Stimulated activated naive CD8-positive, alpha-beta T cell treated with anti-CD3 and anti-CD28 coated beads, Interleukin-15, Interleukin-2, amounts not matched to agents 100 ng/mL and 50 ng/mL, for 24 hours (primary cell): Measurements from ENCODE around the gene COL5A1.

Experiments used
- H3K27ac Mint-ChIP-seq: one replicate; pipeline ENCODE4 v1.8.0; 2021; ENCODE audit warnings: mild to moderate bottlenecking, mixed read lengths
- H3K27me3 Mint-ChIP-seq: one replicate; pipeline ENCODE4 v1.8.0; 2021; ENCODE audit warnings: mixed read lengths
- H3K36me3 Mint-ChIP-seq: one replicate; pipeline ENCODE4 v1.8.0; 2021; ENCODE audit warnings: low read depth, mixed read lengths
- H3K4me1 Mint-ChIP-seq: one replicate; pipeline ENCODE4 v1.8.0; 2021; ENCODE audit warnings: low read depth, mixed read lengths
- H3K4me3 Mint-ChIP-seq: one replicate; pipeline ENCODE4 v1.8.0; 2021; ENCODE audit warnings: mild to moderate bottlenecking, mixed read lengths
- H3K9me3 Mint-ChIP-seq: one replicate; pipeline ENCODE4 v1.8.0; 2021; ENCODE audit warnings: mixed read lengths

Gene COL5A1

GRCh38 chr9:134880484-134881312 lies 239.1 kb downstream of the COL5A1 start, which contains the start of gene FCN2:
TSS of gene FCN2 (plus strand) at chr9:134880810. CDS start at chr9:134880822, 12 bp downstream.
- Mint-ChIP-seq H3K4me1 (no peaks in the 10 kb centered on the region), H3K36me3 (no peaks in the 10 kb centered on the region), H3K9me3 (no peaks in the 10 kb centered on the region), H3K27ac (no peak within 1 kb of the TSS), H3K4me3 (no peak within 1 kb of the TSS), H3K27me3 (no peaks in the 10 kb centered on the region)

- no peak overlapping the region for H3K27ac Mint-ChIP-seq
- no peaks in the 10 kb centered on the region for H3K4me1 Mint-ChIP-seq
- no peaks in the 10 kb centered on the region for H3K36me3 Mint-ChIP-seq
- no peaks in the 10 kb centered on the region for H3K9me3 Mint-ChIP-seq
- H3K4me3 Mint-ChIP-seq = no peak overlapping the region
- H3K27me3 Mint-ChIP-seq = peaks cover 2% of the 10 kb centered on the region
Measured at GRCh38 chr9:134881313-134881670, 239.7 kb downstream of the COL5A1 start.

- H3K4me1 Mint-ChIP-seq = no peaks in the 10 kb centered on the region
- H3K27me3 Mint-ChIP-seq = peaks cover 12% of the 10 kb centered on the region
- no peak overlapping the region for H3K4me3 Mint-ChIP-seq
- H3K36me3 Mint-ChIP-seq = no peaks in the 10 kb centered on the region
- no peaks in the 10 kb centered on the region for H3K9me3 Mint-ChIP-seq
- H3K27ac Mint-ChIP-seq = no peak overlapping the region
Measured at GRCh38 chr9:134882204-134882785, 240.7 kb downstream of the COL5A1 start.

DNA sequence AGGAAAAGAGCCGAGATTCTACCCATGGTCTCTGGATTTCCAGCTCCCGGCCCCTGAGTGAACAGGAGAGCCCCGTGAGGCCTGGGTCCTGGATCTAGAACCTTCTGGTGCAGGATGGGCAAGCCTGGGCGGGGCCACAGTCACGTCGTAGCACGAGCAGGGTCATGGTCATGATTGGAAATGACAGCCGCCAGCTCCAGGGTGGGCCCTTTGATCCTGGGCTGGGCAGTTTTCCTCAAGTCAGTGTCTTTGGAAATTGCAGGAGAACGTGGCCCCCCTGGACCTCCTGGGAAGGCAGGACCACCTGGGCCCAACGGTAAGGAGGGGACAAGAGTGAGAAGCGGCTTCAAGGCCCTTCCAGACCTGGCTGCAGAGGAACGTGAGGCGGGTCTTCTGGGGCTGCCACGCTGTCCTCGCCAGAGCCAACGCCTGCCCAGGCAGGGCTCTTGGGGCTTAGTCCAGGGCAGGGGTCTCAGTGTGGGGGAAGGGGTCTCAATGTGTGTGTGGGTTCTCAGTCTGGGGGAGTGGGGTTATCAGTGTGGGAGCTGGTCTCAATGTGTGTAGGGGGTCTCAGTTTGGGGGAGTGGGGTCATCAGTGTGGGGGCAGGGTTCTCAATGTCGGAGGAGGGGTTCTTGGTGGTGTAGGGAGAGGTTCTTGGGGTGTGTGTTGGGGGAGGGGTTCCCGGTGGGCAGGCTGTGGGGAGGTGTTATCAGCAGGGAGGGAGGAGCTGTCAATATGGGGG lies 241.6 kb downstream of the COL5A1 start:
- Mint-ChIP-seq H3K36me3 (no peaks in the 10 kb centered on the region), H3K4me1 (no peaks in the 10 kb centered on the region), H3K9me3 (no peaks in the 10 kb centered on the region), H3K27ac (no peak overlapping the region), H3K27me3 (peaks cover 12% of the 10 kb centered on the region), H3K4me3 (no peak overlapping the region)

- no peak overlapping the region for H3K27ac Mint-ChIP-seq
- H3K27me3 Mint-ChIP-seq = peaks cover 12% of the 10 kb centered on the region
- no peaks in the 10 kb centered on the region for H3K9me3 Mint-ChIP-seq
- no peaks in the 10 kb centered on the region for H3K4me1 Mint-ChIP-seq
- no peak overlapping the region for H3K4me3 Mint-ChIP-seq
- no peaks in the 10 kb centered on the region for H3K36me3 Mint-ChIP-seq
Measured at GRCh38 chr9:134884492-134884891, 242.9 kb downstream of the COL5A1 start.

GRCh38 chr9:134885001-134885678 lies 243.5 kb downstream of the COL5A1 start:
- H3K4me1 Mint-ChIP-seq = no peaks in the 10 kb centered on the region
- H3K9me3 Mint-ChIP-seq = no peaks in the 10 kb centered on the region
- H3K4me3 Mint-ChIP-seq = no peak overlapping the region
- H3K27ac Mint-ChIP-seq = no peak overlapping the region
- H3K27me3 Mint-ChIP-seq = peaks cover 12% of the 10 kb centered on the region
- H3K36me3 Mint-ChIP-seq = no peaks in the 10 kb centered on the region

DNA sequence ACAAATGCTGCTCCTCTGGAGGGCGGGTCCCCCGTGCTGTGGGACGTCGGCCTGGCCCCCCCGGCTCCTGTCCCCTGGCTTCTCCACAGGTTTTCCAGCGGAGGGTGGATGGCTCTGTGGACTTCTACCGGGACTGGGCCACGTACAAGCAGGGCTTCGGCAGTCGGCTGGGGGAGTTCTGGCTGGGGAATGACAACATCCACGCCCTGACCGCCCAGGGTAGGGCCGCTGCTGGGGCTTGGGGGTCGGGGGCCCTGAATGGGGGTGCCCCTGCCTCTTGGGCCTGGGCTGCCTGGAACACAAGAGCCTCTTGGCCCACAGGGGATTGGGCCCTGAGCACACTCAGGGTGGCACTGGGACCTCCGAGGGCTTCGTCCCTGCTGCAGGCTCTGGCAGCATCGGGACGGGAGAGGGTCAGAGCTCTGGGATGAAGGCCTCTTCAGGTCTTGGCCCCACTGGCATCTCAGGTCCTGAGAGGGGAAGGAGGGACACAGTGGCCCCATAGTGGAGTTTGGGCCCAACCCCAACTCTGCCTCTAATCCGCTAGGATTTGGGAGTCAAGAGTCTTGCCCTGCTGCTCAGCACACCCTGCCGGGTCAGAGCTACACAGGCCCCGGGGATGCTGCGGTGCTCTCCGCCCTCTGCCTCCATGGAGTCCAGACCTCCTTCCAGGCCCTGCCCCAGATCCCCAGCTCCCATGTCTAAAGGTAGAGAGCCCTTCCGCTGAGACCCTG lies 244.2 kb downstream of the COL5A1 start:
- H3K9me3 Mint-ChIP-seq = no peaks in the 10 kb centered on the region
- no peak overlapping the region for H3K4me3 Mint-ChIP-seq
- H3K4me1 Mint-ChIP-seq = no peaks in the 10 kb centered on the region
- no peaks in the 10 kb centered on the region for H3K36me3 Mint-ChIP-seq
- H3K27ac Mint-ChIP-seq = no peak overlapping the region
- H3K27me3 Mint-ChIP-seq = peaks cover 12% of the 10 kb centered on the region

DNA sequence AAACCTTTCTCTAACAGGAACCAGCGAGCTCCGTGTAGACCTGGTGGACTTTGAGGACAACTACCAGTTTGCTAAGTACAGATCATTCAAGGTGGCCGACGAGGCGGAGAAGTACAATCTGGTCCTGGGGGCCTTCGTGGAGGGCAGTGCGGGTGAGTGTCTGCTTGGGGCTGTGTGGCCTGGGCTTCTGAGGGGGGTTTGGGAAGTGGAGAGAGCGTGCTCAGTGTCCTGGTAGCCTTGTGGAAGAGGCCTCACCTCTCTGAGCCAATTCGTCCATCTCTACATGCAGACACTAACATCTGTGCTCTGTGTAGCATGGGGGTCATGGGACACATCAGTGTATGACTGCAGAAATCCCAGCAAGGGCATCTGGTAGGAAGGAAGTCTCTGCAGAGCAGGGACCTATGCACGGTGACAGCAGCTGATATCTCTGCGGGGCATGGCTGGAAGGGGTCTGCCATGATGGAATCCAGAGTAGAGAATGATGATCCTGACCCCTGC lies 244.9 kb downstream of the COL5A1 start:
- Mint-ChIP-seq H3K27me3 (peaks cover 12% of the 10 kb centered on the region), H3K9me3 (no peaks in the 10 kb centered on the region)

GRCh38 chr9:134887219-134887618 lies 245.6 kb downstream of the COL5A1 start:
- H3K36me3 Mint-ChIP-seq = no peaks in the 10 kb centered on the region
- no peak overlapping the region for H3K27ac Mint-ChIP-seq
- no peaks in the 10 kb centered on the region for H3K4me1 Mint-ChIP-seq
- no peaks in the 10 kb centered on the region for H3K9me3 Mint-ChIP-seq
- H3K4me3 Mint-ChIP-seq = no peak overlapping the region
- H3K27me3 Mint-ChIP-seq = peaks cover 12% of the 10 kb centered on the region

More for the DNA sequence above, 244.9 kb downstream of the COL5A1 start:
- H3K4me1 Mint-ChIP-seq = no peaks in the 10 kb centered on the region
- H3K36me3 Mint-ChIP-seq = no peaks in the 10 kb centered on the region
- H3K27ac Mint-ChIP-seq = no peak overlapping the region
- no peak overlapping the region for H3K4me3 Mint-ChIP-seq

- Mint-ChIP-seq H3K27ac (no peak overlapping the region), H3K4me3 (no peak overlapping the region), H3K27me3 (peaks cover 14% of the 10 kb centered on the region), H3K4me1 (no peaks in the 10 kb centered on the region), H3K36me3 (no peaks in the 10 kb centered on the region), H3K9me3 (no peaks in the 10 kb centered on the region)
Measured at GRCh38 chr9:134887686-134888602, 246.3 kb downstream of the COL5A1 start.

- H3K9me3 Mint-ChIP-seq = no peaks in the 10 kb centered on the region
- no peak overlapping the region for H3K4me3 Mint-ChIP-seq
- no peaks in the 10 kb centered on the region for H3K4me1 Mint-ChIP-seq
- H3K36me3 Mint-ChIP-seq = no peaks in the 10 kb centered on the region
- no peak overlapping the region for H3K27ac Mint-ChIP-seq
- H3K27me3 Mint-ChIP-seq = peaks cover 16% of the 10 kb centered on the region
Measured at GRCh38 chr9:134888603-134889190, 247.1 kb downstream of the COL5A1 start.

DNA sequence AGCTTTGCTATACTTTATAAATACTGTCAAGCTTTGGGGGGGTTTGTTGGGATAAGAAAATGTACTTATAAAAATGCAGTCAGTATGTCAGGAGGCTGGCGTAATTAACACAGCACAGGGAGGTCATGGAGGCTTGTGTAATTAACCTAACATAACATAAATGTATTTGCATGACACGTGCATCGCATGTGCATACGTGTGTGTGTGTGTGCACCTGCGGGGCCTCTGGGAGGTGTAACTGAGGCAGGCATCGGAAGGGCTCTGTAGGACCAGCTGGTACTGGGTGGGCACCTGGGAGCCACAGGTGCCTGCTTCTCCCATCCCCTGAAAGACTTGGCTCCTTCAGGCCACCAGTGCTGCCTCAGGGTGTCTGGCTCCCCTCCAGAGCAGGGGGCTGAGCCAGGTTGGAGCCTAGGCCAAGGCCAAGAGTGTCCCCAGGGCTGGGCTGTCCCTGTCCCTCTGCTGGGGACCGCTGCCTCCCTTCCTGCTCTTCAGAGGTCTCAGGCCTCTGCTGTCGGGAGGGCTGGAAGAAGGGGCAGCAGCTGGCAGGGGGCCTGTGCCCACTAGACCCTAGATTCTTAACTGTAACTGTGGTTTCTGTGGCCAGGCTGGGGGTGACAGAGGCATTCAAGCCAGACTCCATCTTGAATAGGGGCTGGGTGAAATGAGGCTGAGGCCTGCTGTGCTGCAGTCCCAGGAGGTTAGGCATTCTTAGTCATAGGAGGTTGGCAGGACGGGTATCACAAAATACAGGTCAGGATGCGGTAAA lies 248.0 kb downstream of the COL5A1 start:
- no peak overlapping the region for H3K27ac Mint-ChIP-seq
- H3K4me3 Mint-ChIP-seq = no peak overlapping the region
- no peaks in the 10 kb centered on the region for H3K4me1 Mint-ChIP-seq
- no peaks in the 10 kb centered on the region for H3K36me3 Mint-ChIP-seq
- H3K9me3 Mint-ChIP-seq = no peaks in the 10 kb centered on the region
- peaks cover 16% of the 10 kb centered on the region for H3K27me3 Mint-ChIP-seq

GRCh38 chr9:134890155-134890495 lies 248.5 kb downstream of the COL5A1 start:
- Mint-ChIP-seq H3K36me3 (no peaks in the 10 kb centered on the region), H3K4me3 (no peak overlapping the region), H3K27ac (no peak overlapping the region), H3K9me3 (no peaks in the 10 kb centered on the region), H3K27me3 (peaks cover 17% of the 10 kb centered on the region), H3K4me1 (no peaks in the 10 kb centered on the region)
